ENCODE measurements around the gene SEPTIN6. TPM values are rescaled to one million over a fixed set of nuclear protein-coding genes. Genes with fewer than 3 reads are reported as not detected.
A peak's percentile ranks its signal among the peaks of the same experiment; 100 is the strongest.

SEPTIN6 gene
- polyA plus RNA-seq, 3 donors from 2014 or later = 104 to 244 (median 139) TPM

DNA sequence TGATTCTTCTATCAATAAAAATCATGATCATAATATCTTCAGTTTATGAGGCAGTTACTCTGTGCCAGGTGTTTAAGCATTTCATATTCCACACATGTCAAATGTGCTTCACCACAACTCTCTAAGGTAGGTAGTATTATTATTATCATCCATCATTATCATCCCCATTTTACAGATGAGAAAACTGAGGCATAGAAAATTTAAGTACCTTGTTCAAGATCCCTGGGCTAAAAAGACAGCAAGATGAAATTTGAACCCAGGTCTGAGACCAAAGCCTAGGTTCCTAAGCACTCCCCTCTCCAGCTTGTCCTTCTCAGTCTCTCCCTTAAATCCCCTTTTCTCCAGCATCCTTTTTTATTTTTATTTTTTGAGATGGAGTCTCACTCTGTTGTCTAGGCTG lies 33.4 kb downstream of the SEPTIN6 start:
- Mint-ChIP-seq H3K36me3 (peaks cover 9 to 31% (median 15%) of the 10 kb centered on the region in 3 donors), H3K9me3 (no peaks in the 10 kb centered on the region), H3K4me1 (peaks cover 6 to 21% of the 10 kb centered on the region in 2 donors), H3K27me3 (ENCODE audit: low read depth in 3 of 3) (peaks cover 0 to 2% (median 0%) of the 10 kb centered on the region in 3 donors), H3K27ac (peak overlapping the region in 5 of 6 donors; percentile 1 to 65 (median 36)), H3K4me3 (no peak overlapping the region)
- DNase-seq = no peak

DNA sequence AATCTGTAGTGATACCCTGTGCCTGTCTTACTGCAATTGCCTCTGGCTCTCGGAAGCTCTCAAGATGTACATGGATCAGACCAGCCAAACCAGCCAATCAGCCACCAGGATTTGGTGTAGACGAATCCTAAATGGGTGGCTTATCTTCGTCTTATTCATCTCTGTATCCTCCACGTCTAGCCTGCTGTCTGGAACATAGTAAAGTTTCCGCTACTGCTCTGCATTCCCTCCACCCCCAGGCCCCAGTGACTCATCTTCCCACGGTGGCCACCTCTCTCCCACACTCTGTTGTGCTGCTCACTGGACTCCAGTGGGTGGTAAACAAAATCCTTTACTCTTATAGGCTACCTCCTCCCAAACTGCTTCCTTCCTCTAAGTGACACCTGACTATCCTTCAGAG lies 37.8 kb downstream of the SEPTIN6 start:
- no peak for DNase-seq
- Mint-ChIP-seq H3K27me3 (ENCODE audit: low read depth in 3 of 3) (peaks cover 0 to 2% (median 0%) of the 10 kb centered on the region in 3 donors), H3K4me1 (peaks cover 6 to 14% of the 10 kb centered on the region in 2 donors), H3K4me3 (peak overlapping the region in 1 of 5 donors; percentile 22), H3K36me3 (peaks cover 0 to 31% (median 10%) of the 10 kb centered on the region in 3 donors), H3K9me3 (no peaks in the 10 kb centered on the region), H3K27ac (peak overlapping the region in 5 of 6 donors; percentile 11 to 61 (median 17))

DNA sequence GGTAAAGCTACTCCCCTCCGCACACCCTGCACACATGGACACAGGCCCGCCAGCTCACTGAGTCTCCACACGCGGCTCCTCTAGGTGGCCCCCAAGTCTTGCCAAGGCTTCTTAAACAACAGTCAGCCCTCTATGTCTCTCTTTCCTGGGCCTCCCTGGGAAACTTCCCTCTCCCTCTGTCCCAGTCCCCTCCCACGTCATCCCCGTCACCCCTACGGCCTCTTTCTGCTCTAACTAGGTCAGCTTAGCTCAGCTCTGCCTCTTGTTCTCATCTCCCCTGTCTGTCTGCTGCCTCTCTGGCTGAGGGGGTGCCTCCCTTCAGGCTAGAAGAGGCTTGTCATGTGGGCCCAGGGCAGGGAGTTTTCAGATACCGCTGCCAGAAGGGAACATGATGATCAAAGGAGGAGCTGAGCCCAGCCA lies 38.8 kb downstream of the SEPTIN6 start:
- peak overlapping the region in 2 of 6 donors; percentile 34 to 44 for H3K27ac Mint-ChIP-seq
- peaks cover 0 to 29% (median 12%) of the 10 kb centered on the region in 3 donors for H3K36me3 Mint-ChIP-seq
- H3K27me3 Mint-ChIP-seq (ENCODE audit: low read depth in 3 of 3) = peaks cover 0 to 2% (median 0%) of the 10 kb centered on the region in 3 donors
- no peak overlapping the region for H3K4me3 Mint-ChIP-seq
- DNase-seq = no peak
- no peaks in the 10 kb centered on the region for H3K9me3 Mint-ChIP-seq
- peaks cover 9 to 14% of the 10 kb centered on the region in 2 donors for H3K4me1 Mint-ChIP-seq

DNA sequence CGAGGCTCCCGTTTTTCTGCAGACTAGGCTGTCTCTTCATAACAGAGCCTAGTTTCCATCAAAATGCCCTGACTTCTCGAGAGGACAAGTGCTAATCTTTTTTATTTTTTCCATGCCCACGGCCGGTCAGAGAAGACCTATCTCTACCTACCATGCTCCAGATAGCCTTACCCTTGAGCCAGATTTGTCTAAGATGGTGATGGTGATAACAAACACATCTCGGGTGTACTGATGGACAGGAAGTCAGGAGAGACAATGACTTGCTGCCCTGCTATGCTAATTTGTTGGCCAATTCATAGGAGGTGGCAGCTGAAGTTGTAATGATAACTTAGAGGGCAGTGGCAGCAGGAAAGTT lies 44.6 kb downstream of the SEPTIN6 start:
- Mint-ChIP-seq H3K4me3 (peak overlapping the region in 1 of 5 donors; percentile 19), H3K27ac (peak overlapping the region in 5 of 6 donors; percentile 78 to 86 (median 83)), H3K36me3 (peaks cover 0 to 31% (median 7%) of the 10 kb centered on the region in 3 donors), H3K4me1 (peaks cover 17 to 26% of the 10 kb centered on the region in 2 donors), H3K27me3 (ENCODE audit: low read depth in 3 of 3) (peaks cover 0 to 1% (median 0%) of the 10 kb centered on the region in 3 donors), H3K9me3 (peaks cover 0 to 1% (median 0%) of the 10 kb centered on the region in 6 donors)
- DNase-seq = peak in 1 of 3 donors; percentile 11

DNA sequence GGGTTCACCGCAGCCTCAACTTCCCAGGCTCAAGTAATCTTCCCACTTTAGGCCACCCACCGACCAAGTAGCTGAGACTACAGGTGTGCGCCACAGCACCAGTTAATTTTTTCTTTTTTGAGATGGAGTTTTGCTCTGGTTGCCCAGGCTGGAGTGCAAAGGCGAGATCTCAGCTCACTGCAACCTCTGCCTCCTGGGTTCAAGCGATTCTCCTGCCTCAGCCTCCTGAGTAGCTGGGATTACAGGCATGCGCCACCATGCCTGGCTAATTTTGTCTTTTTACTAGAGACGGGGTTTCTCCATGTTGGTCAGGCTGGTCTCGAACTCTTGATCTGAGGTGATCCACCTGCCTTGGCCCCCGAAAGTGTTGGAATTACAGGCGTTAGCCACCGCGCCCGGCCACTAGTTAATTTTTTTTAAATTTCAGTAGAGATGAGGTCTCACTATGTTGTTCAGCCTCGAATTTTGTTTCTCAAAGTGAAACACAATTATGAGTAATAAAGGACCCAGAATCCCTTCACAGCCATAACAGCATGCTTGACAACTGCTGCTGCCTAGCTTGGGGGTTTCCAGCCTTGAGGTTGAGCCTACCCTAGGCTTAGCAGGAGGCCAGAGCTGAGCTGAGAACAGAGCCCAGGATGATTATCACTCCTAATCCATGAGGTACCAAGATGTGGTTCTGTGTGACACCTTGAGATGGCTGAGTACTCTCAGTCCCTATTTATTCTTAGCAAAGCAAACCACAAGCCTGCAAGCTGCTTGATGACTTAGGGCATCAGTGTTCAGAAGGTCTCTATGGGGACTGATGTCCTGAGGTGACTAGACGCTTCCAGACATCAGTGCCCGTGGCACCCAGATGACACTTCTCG lies 45.2 kb downstream of the SEPTIN6 start:
- Mint-ChIP-seq H3K4me3 (peak overlapping the region in 2 of 5 donors; percentile 27 to 50), H3K36me3 (peaks cover 0 to 26% (median 7%) of the 10 kb centered on the region in 3 donors), H3K9me3 (peaks cover 0 to 1% (median 0%) of the 10 kb centered on the region in 6 donors), H3K27me3 (ENCODE audit: low read depth in 3 of 3) (peaks cover 0 to 3% (median 1%) of the 10 kb centered on the region in 3 donors), H3K27ac (peak overlapping the region in 5 of 6 donors; percentile 78 to 86 (median 83)), H3K4me1 (peaks cover 17 to 26% of the 10 kb centered on the region in 2 donors)
- peak; percentile 14 to 52 (median 17) for DNase-seq

DNA sequence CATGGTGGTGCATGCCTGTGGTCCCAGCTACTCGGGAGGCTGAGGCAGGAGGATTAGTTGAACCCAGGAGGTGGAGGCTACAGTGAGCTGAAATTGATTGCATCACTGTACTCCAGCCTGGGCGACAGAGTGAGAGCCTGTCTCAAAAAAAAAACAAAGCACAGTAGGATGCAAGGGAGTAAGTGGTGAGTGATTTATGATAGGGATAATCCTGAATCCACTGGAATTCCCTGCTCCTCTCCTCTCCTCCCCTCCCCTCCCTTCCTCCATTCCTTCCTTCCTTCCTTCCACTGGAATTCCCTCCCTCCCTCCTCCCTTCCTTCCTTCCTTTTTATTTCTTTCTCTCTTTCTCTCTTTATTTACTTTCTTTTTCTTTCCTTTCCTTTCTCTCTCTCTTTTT lies 45.9 kb downstream of the SEPTIN6 start:
- H3K4me3 Mint-ChIP-seq = peak overlapping the region in 1 of 5 donors; percentile 27
- peaks cover 17 to 26% of the 10 kb centered on the region in 2 donors for H3K4me1 Mint-ChIP-seq
- peaks cover 0 to 26% (median 7%) of the 10 kb centered on the region in 3 donors for H3K36me3 Mint-ChIP-seq
- DNase-seq = no peak
- H3K27ac Mint-ChIP-seq = peak overlapping the region in 5 of 6 donors; percentile 48 to 83 (median 71)
- H3K27me3 Mint-ChIP-seq (ENCODE audit: low read depth in 3 of 3) = peaks cover 0 to 4% (median 1%) of the 10 kb centered on the region in 3 donors
- H3K9me3 Mint-ChIP-seq = peaks cover 0 to 1% (median 0%) of the 10 kb centered on the region in 6 donors

DNA sequence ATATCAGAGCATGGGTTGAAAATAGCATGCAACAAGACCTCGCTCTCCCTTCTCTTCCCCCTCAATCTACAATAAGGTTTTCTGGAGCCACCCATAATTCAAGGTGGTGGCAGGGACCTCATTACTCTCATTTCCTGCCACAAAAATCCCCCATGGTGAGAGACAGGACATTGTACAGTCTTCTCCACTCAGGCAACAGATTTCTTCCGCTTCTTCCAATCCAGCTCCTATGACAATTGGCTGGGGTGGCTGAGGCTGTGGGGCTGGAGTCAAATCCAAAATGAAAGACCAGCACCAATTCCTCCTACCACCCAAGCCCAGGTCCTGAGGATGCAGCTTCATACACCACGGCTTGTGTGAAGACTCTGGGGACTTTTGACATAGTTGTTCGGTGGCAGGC lies 46.5 kb downstream of the SEPTIN6 start:
- peaks cover 17 to 32% of the 10 kb centered on the region in 2 donors for H3K4me1 Mint-ChIP-seq
- no peak overlapping the region for H3K4me3 Mint-ChIP-seq
- H3K9me3 Mint-ChIP-seq = peaks cover 0 to 1% (median 0%) of the 10 kb centered on the region in 6 donors
- H3K27me3 Mint-ChIP-seq (ENCODE audit: low read depth in 3 of 3) = peaks cover 0 to 4% (median 1%) of the 10 kb centered on the region in 3 donors
- H3K27ac Mint-ChIP-seq = peak overlapping the region in 5 of 6 donors; percentile 5 to 77 (median 48)
- DNase-seq = no peak
- peaks cover 0 to 26% (median 7%) of the 10 kb centered on the region in 3 donors for H3K36me3 Mint-ChIP-seq

DNA sequence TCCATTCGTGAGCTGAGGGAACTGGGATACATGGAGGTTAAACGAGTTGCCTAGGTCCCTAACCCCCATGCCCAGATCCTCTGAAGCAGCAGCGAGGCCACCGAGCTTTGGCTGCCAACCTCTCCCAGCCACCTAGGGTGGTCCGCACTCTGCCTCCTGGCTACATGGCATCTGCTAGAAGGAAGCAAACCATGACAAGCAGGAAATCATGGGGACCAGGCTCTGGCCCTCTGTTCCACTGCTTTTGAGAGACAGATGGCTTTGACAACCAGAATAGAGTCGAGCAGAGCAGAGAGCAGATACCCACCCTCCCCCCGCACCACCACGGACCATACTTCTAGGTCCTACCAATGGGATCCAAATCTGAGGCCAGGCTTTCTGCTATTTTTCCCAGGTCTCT lies 49.3 kb downstream of the SEPTIN6 start:
- H3K27me3 Mint-ChIP-seq (ENCODE audit: low read depth in 3 of 3) = peaks cover 0 to 4% (median 1%) of the 10 kb centered on the region in 3 donors
- H3K4me3 Mint-ChIP-seq = no peak overlapping the region
- H3K9me3 Mint-ChIP-seq = peaks cover 0 to 1% (median 0%) of the 10 kb centered on the region in 6 donors
- H3K4me1 Mint-ChIP-seq = peaks cover 13 to 30% of the 10 kb centered on the region in 2 donors
- H3K36me3 Mint-ChIP-seq = peaks cover 0 to 30% (median 8%) of the 10 kb centered on the region in 3 donors
- no peak for DNase-seq
- no peak overlapping the region for H3K27ac Mint-ChIP-seq

Other genes starting within 250 kb of the SEPTIN6 start
- gene SLC25A5, start 224.7 kb downstream of the SEPTIN6 start, polyA plus RNA-seq = 100 to 1,000 TPM; 277 to 490 (median 364) TPM
- gene STEEP1, start 127.8 kb downstream of the SEPTIN6 start, polyA plus RNA-seq = 10 to 100 TPM in 2 of 3 donors, 1 to 10 TPM in 1; 5.5 to 21.1 (median 11.2) TPM
- gene UBE2A, start 118.6 kb downstream of the SEPTIN6 start, polyA plus RNA-seq = 10 to 100 TPM; 72.8 to 96.1 (median 76.0) TPM
- 1 to 10 TPM; 2.4 to 4.2 (median 2.6) TPM for gene NKRF, start 86.7 kb downstream of the SEPTIN6 start, polyA plus RNA-seq
- under 1 TPM in 2 of 3 donors, not detected in 1; 0.33 to 0.69 TPM for gene SOWAHD, start 65.4 kb upstream of the SEPTIN6 start, polyA plus RNA-seq
- 1,000 to 10,000 TPM; 1,116 to 2,496 (median 1,471) TPM for gene RPL39, start 98.5 kb upstream of the SEPTIN6 start, polyA plus RNA-seq
- gene UPF3B, start 159.8 kb upstream of the SEPTIN6 start, polyA plus RNA-seq = 10 to 100 TPM in 1 of 3 donors, 1 to 10 TPM in 2; 2.2 to 13.9 (median 5.9) TPM
- gene RNF113A, start 178.6 kb upstream of the SEPTIN6 start, polyA plus RNA-seq = 10 to 100 TPM; 69.9 to 83.8 (median 72.7) TPM
- gene NDUFA1, start 178.7 kb upstream of the SEPTIN6 start, polyA plus RNA-seq = 100 to 1,000 TPM; 274 to 448 (median 365) TPM
- gene AKAP14, start 202.7 kb upstream of the SEPTIN6 start, polyA plus RNA-seq = not detected